Thoracic aorta (tissue), 2 donors: ENCODE results near the gene KLHDC1. TPM values are rescaled to one million over a fixed set of nuclear protein-coding genes. Genes with fewer than 3 reads are reported as not detected.
"Not testable (repeated sequence)": the region's sequence is repeated elsewhere in the genome, so short reads cannot be mapped to it uniquely, and the experiment has no call there.

ENCODE experiments used
- ATAC-seq: fragments of 150-250 bp; one replicate; pipeline ENCODE4 v1.8.0; 2017; ENCODE audit warnings: low read depth; ENCODE audit not compliant: insufficient number of reproducible peaks, low FRiP score
- DNase-seq: peaks from one replicate; pipeline ENCODE4 v3.0.0-alpha.2; 2020; ENCODE audit warnings: low spot score
- H3K27ac ChIP-seq, 2 donors: fragments of 200-600 bp; sonication (generic); 1 replicate in 1 of 2; 2 replicates in 1 of 2; pipeline ENCODE4 v1.5.1; 2016; ENCODE audit warnings: mild to moderate bottlenecking in 2 of 2, moderate library complexity in 2 of 2
- H3K27me3 ChIP-seq: fragments of 200-600 bp; sonication (generic); replicated peaks from 2 replicates; pipeline ENCODE4 v1.6.0; 2016; ENCODE audit warnings: mild to moderate bottlenecking; ENCODE audit not compliant: insufficient read depth
- H3K36me3 ChIP-seq: fragments of 200-600 bp; sonication (generic); one replicate; pipeline ENCODE4 v1.5.1; 2016
- H3K4me1 ChIP-seq, 2 donors: fragments of 200-600 bp; sonication (generic); 1 replicate in 1 of 2; 2 replicates in 1 of 2; pipeline versions ENCODE4 v1.5.1 to v1.6.0; 2016; ENCODE audit warnings: low read depth in 2 of 2, mild to moderate bottlenecking in 1 of 2; ENCODE audit not compliant: control insufficient read depth in 1 of 2
- H3K4me3 ChIP-seq: fragments of 200-600 bp; sonication (generic); 2 replicates; pipeline ENCODE4 v1.5.1; 2016; ENCODE audit warnings: mild to moderate bottlenecking
- H3K9me3 ChIP-seq: fragments of 200-600 bp; sonication (generic); 2 replicates; pipeline ENCODE4 v1.5.1; 2016
- total RNA-seq, 2 donors: library from RNA; depleted of rRNA; stranded (reverse); fragments of >200 nt; gene quantifications; one replicate each; pipeline versions ENCODE4 v1.1.0 to v1.2.3, GENCODE V29; 2016
- TF ChIP-seq, protein P1 (sequence below): fragments of 200-600 bp; sonication (generic); IDR thresholded peaks from one replicate; pipeline ENCODE4 v1.5.1; 2019; ENCODE audit warnings: antibody characterized with exemption

KLHDC1 gene
- total RNA-seq, 2 donors from 2014 or later: 10.8 to 11.4 TPM

GRCh38 chr14:49732896-49733295 is 40.0 kb downstream of the KLHDC1 start:
- H3K36me3 ChIP-seq: peaks cover 4% of the 10 kb centered on the region
- ATAC-seq: no peak

DNA sequence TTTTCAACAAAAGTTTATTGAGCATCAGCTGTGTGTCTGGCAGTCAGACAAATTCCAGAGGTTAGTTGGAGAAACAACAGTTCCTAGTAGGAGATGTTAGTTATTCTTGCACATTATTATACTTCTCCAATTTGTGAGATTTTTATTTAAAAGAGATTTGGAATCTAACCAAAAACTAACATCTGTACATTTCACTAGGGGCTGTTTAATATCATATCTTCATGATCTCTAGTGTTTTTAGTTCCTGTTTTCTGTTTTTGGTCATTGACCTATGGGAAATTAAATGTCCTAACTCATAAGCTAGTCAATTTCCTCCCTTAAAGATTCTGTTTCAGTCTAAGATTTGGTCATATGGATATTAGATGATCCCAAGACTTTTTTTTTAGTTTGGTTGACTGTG is 40.9 kb downstream of the KLHDC1 start:
- no peak for ATAC-seq

More at GRCh38 chr14:49732896-49733295, 40.0 kb downstream of the KLHDC1 start:
- Histone ChIP-seq H3K4me3 (no peak overlapping the region), H3K4me1 (no peaks in the 10 kb centered on the region), H3K27ac (no peak overlapping the region), H3K27me3 (no peaks in the 10 kb centered on the region), H3K9me3 (no peaks in the 10 kb centered on the region)
- DNase-seq: no peak
- TF ChIP-seq, protein P1, sequence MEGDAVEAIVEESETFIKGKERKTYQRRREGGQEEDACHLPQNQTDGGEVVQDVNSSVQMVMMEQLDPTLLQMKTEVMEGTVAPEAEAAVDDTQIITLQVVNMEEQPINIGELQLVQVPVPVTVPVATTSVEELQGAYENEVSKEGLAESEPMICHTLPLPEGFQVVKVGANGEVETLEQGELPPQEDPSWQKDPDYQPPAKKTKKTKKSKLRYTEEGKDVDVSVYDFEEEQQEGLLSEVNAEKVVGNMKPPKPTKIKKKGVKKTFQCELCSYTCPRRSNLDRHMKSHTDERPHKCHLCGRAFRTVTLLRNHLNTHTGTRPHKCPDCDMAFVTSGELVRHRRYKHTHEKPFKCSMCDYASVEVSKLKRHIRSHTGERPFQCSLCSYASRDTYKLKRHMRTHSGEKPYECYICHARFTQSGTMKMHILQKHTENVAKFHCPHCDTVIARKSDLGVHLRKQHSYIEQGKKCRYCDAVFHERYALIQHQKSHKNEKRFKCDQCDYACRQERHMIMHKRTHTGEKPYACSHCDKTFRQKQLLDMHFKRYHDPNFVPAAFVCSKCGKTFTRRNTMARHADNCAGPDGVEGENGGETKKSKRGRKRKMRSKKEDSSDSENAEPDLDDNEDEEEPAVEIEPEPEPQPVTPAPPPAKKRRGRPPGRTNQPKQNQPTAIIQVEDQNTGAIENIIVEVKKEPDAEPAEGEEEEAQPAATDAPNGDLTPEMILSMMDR: no peak

DNA sequence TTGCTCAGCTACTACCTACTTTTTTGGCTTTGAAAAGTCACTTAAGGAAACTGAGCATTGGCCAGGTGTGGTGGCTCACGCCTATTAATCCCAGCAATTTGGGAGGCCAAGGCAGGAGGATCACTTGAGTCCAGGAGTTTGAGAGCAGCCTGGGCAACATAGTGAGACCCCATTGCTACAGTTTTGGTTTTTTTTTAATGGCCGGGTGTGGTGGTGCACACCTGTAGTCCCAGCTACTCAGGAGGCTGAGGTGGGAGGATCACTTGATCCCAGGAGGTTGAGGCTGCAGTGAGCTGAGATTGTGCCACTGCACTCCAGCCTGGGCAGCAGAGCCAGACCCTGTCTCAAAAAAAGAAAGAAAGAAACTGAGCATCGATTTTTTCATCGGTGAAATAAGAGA is 42.7 kb downstream of the KLHDC1 start:
- H3K27me3 ChIP-seq, H3K4me3 ChIP-seq, H3K9me3 ChIP-seq, H3K4me1 ChIP-seq, ATAC-seq, DNase-seq, H3K27ac ChIP-seq: not testable (repeated sequence)
- peaks cover 11% of the 10 kb centered on the region for H3K36me3 ChIP-seq

More for the DNA sequence above, 40.9 kb downstream of the KLHDC1 start:
- Histone ChIP-seq H3K4me1 (no peaks in the 10 kb centered on the region), H3K27ac (no peak overlapping the region), H3K9me3 (no peaks in the 10 kb centered on the region), H3K27me3 (no peaks in the 10 kb centered on the region), H3K36me3 (peaks cover 4% of the 10 kb centered on the region), H3K4me3 (no peak overlapping the region)
- no peak for DNase-seq
- TF ChIP-seq, protein P1: no peak

DNA sequence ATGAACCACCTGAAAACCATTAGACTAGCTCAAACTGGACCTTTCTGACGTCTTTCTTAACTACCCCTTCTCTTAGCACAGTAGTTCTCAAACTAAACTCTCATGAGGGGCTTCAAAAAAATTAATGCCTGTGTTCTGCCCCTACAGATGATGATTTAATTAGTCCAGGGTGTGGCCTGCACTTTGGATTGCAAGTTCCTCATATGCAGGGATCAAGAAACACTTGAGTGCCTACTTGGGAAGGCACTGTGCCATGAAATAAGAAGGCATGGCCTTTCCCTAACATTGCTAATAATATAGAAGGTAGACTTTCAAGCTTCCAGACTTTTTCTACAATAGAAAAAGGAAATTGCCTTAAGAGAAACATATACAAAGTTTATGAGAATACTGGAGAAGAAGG is 52.3 kb downstream of the KLHDC1 start:
- H3K9me3 ChIP-seq: no peaks in the 10 kb centered on the region
- TF ChIP-seq, protein P1: no peak
- DNase-seq: no peak
- peaks cover 18% of the 10 kb centered on the region for H3K36me3 ChIP-seq
- no peak overlapping the region for H3K27ac ChIP-seq
- no peak overlapping the region for H3K4me3 ChIP-seq
- ATAC-seq: no peak
- no peaks in the 10 kb centered on the region for H3K27me3 ChIP-seq
- H3K4me1 ChIP-seq: no peaks in the 10 kb centered on the region

- H3K27ac ChIP-seq, H3K9me3 ChIP-seq, ATAC-seq, H3K4me1 ChIP-seq, H3K27me3 ChIP-seq, DNase-seq, H3K4me3 ChIP-seq: not testable (repeated sequence)
- peaks cover 12% of the 10 kb centered on the region for H3K36me3 ChIP-seq
These were observed 53.6 kb downstream of the KLHDC1 start for GRCh38 chr14:49746476-49746875.

DNA sequence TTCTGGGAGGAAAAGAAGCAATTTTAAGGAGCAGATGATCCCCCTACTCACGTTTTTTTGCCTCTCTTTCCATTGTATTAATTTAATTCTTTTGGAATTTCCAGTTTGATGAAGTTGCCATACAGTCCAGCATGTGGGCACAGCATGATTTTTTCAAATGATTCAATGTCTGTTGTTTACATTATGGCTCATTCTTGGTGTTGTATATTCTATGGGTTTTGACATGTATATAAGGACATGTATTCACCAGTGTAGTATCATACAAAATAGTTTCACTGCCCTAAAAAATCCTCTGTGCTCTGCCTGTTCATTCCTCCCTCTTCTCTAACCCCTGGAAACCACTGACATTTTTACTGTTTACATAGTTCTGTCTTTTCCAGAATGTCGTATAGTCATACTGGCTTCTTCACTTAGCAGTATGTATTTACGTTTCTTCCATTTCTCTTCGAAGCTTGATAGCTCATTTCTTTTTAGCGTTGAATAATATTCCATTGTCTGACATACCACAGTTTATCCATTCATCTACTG is 61.7 kb downstream of the KLHDC1 start:
- no peaks in the 10 kb centered on the region for H3K27me3 ChIP-seq
- no peak overlapping the region for H3K4me3 ChIP-seq
- no peak for DNase-seq
- H3K9me3 ChIP-seq: no peaks in the 10 kb centered on the region
- H3K27ac ChIP-seq: no peak overlapping the region
- TF ChIP-seq, protein P1: no peak
- no peaks in the 10 kb centered on the region for H3K36me3 ChIP-seq
- no peak for ATAC-seq
- H3K4me1 ChIP-seq: no peaks in the 10 kb centered on the region
